Panc1 (cell line): ENCODE results near the gene CCDC6. TPM values are rescaled to one million over a fixed set of nuclear protein-coding genes. Genes with fewer than 3 reads are reported as not detected.

Source experiments
- ATAC-seq: fragments of 200-7000 bp; cut with Tn5 transposase; 2 replicates; pipeline ENCODE4 v1.9.1; 2020; ENCODE audit warnings: mild to moderate bottlenecking, moderate library complexity
- BruUV-seq: library from RNA; stranded (reverse); fragments of 400-500 nt; replicated peaks from 2 replicates; lab custom pipeline; 2021; lab: Mats Ljungman, UMichigan
- CTCF ChIA-PET: fragments of 300-600 bp; sonication (Branson Sonifier 250); formaldehyde crosslinking; loops from one replicate; lab custom pipeline; 2022; ENCODE audit warnings: antibody characterized with exemption; lab: Charles Lee
- POLR2A ChIA-PET: fragments of 300-600 bp; sonication (Branson Sonifier 250); formaldehyde crosslinking; loops from one replicate; lab custom pipeline; 2022; ENCODE audit warnings: antibody characterized with exemption; lab: Charles Lee
- DNase-seq: peaks from one replicate; pipeline ENCODE4 v3.0.0-alpha.2; 2010; ENCODE audit warnings: low read depth, low spot score
- H3K27ac ChIP-seq: 2 replicates; pipeline ENCODE4 v1.5.1; 2011; ENCODE audit warnings: mild to moderate bottlenecking, low read length, inconsistent platforms
- H3K27me3 ChIP-seq: fragments of 200-500 bp; sonication (Bioruptor generic); 2 replicates; pipeline ENCODE4 v1.6.0; 2014; ENCODE audit warnings: low read length, inconsistent platforms; ENCODE audit not compliant: control insufficient read depth, insufficient read depth
- H3K36me3 ChIP-seq: fragments of 200-500 bp; sonication (Bioruptor generic); 2 replicates; pipeline ENCODE4 v1.5.1; 2014; ENCODE audit warnings: inconsistent platforms, mild to moderate bottlenecking, low read length, moderate library complexity; ENCODE audit not compliant: control insufficient read depth, insufficient read depth
- H3K4me1 ChIP-seq: 2 replicates; pipeline ENCODE4 v1.5.1; 2011; ENCODE audit warnings: inconsistent platforms, mild to moderate bottlenecking, low read length, moderate library complexity; ENCODE audit not compliant: control insufficient read depth, insufficient read depth
- H3K4me3 ChIP-seq, 2 experiments: 2 replicates each; pipeline ENCODE4 v1.5.1; 2011 to 2012; ENCODE audit warnings: low read depth in 2 of 2, low read length in 2 of 2, mild to moderate bottlenecking in 2 of 2, inconsistent platforms in 1 of 2, moderate library complexity in 1 of 2
- H3K9me3 ChIP-seq: fragments of 200-500 bp; sonication (Bioruptor generic); 2 replicates; pipeline ENCODE4 v1.5.1; 2014; ENCODE audit warnings: low read depth, mild to moderate bottlenecking, inconsistent platforms, low read length, moderate library complexity; ENCODE audit not compliant: control insufficient read depth, insufficient read depth
- CTCF ChIP-seq: fragments of 450-650 bp; IDR thresholded peaks from 2 replicates; pipeline ENCODE4 v1.5.1; 2017; ENCODE audit warnings: mild to moderate bottlenecking
- POLR2AphosphoS5 ChIP-seq: IDR thresholded peaks from 2 replicates; pipeline ENCODE4 v1.6.1; 2012; ENCODE audit warnings: mild to moderate bottlenecking, low read depth, low read length, moderate library complexity
- REST ChIP-seq, 2 experiments: IDR thresholded peaks; 2 replicates each; pipeline ENCODE4 v1.6.1; 2011 to 2012; ENCODE audit warnings: low read depth in 2 of 2, control low read depth in 1 of 2, low read length in 1 of 2, mild to moderate bottlenecking in 1 of 2, moderate library complexity in 1 of 2; ENCODE audit not compliant: insufficient read depth in 1 of 2
- SIN3A ChIP-seq: IDR thresholded peaks from 2 replicates; pipeline ENCODE4 v1.6.1; 2012; ENCODE audit warnings: low read depth, mild to moderate bottlenecking, low read length, moderate library complexity, borderline replicate concordance; ENCODE audit not compliant: insufficient read depth
- TCF7L2 ChIP-seq: IDR thresholded peaks from 2 replicates; pipeline ENCODE4 v1.6.1; 2011; ENCODE audit warnings: mild to moderate bottlenecking, low read depth, low read length, inconsistent platforms
- in situ Hi-C: cut with HindIII; loops from 2 replicates; pipeline ENCODE4 v1.10.0; 2016; ENCODE audit warnings: low sequenced_read_pairs, low pct_unique_long_range_greater_than_20kb
- intact Hi-C: fragments of 100-400 bp; cut with micrococcal nuclease; formaldehyde crosslinking; loops from one replicate; pipeline ENCODE4 v1.10.0; 2022; ENCODE audit not compliant: unreplicated experiment
- total RNA-seq: library from RNA; stranded (reverse); gene quantifications from one replicate; pipeline ENCODE4 v1.2.1, GENCODE V29; 2021; ENCODE audit not compliant: unreplicated experiment

CCDC6 gene
- total RNA-seq, 1 experiment from 2014 or later: 48.7 TPM

DNA sequence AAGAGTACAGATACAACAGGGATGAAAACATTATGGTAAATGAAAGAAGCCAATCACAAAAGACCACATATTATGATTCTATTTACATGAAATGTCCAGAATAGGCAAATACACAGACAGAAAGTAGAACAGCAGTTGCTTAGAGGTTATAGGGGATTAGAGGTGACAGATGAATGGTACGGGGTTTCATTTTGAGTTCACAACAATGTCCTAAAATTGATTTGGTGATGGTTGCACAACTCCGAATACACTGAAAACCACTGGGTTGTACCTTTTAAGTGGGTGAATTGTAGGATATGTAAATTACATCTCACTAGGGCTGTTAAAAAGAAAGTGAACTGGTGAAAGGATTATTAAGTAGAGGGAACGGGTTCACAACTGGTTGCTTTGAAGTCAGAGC is 76.8 kb downstream of the CCDC6 start:
- H3K9me3 ChIP-seq: no peaks in the 10 kb centered on the region
- H3K4me3 ChIP-seq: no peak overlapping the region
- no peak for ATAC-seq
- TF ChIP-seq CTCF: no peak
- no peak for TF ChIP-seq TCF7L2
- no peak for TF ChIP-seq REST (IDR thresholded peaks at IDR 0.05; ENCODE audit: insufficient read depth in 1 of 2, low read depth in 2 of 2, low read length in 1 of 2)
- no peak for TF ChIP-seq POLR2AphosphoS5
- TF ChIP-seq SIN3A: no peak
- no TSS peak for BruUV-seq
- in situ Hi-C loops (no loop called here), intact Hi-C loops (no loop called here)
- no peaks in the 10 kb centered on the region for H3K4me1 ChIP-seq
- DNase-seq: no peak
- no peaks in the 10 kb centered on the region for H3K27me3 ChIP-seq
- ChIA-PET POLR2A (no interaction called here), CTCF (no interaction called here)
- no peaks in the 10 kb centered on the region for H3K36me3 ChIP-seq
- no peak overlapping the region for H3K27ac ChIP-seq

DNA sequence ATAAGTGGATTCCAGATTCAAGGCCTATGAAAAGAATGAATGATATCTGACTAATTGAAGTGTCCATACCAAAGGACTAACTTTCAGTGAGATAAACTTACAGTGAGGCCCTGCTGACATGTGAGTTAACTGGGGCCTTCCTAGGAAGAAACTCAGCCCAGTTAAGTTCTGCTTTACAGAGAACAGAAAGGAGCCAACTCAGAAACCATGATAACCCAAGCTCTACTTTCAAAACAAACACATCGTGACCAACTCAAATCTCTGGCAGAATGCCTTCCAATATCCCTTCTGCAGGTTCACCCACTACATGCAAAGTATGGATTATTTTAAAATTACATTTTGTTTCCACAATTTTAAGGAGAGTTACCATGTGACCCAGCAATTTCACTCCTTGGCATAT is 77.3 kb downstream of the CCDC6 start:
- CTCF ChIA-PET: no interaction called here
- no TSS peak for BruUV-seq
- Histone ChIP-seq H3K9me3 (no peaks in the 10 kb centered on the region), H3K36me3 (no peaks in the 10 kb centered on the region), H3K4me1 (no peaks in the 10 kb centered on the region), H3K27ac (no peak overlapping the region), H3K27me3 (no peaks in the 10 kb centered on the region), H3K4me3 (no peak overlapping the region)
- ATAC-seq (no peak), DNase-seq (no peak)
- in situ Hi-C loops: no loop called here
- no peak for TF ChIP-seq POLR2AphosphoS5
- TF ChIP-seq REST (IDR thresholded peaks at IDR 0.05; ENCODE audit: insufficient read depth in 1 of 2, low read depth in 2 of 2, low read length in 1 of 2): no peak
- TF ChIP-seq SIN3A: no peak
- TF ChIP-seq TCF7L2: no peak
- TF ChIP-seq CTCF: no peak
- POLR2A ChIA-PET: no interaction called here
- intact Hi-C loops: no loop called here
